GM23248 (cell line): ENCODE data around the gene CDK2.

ENCODE experiments used
- EZH2 ChIP-seq: fragments of 200-600 bp; sonication (generic); IDR thresholded peaks from 2 replicates; pipeline ENCODE4 v1.6.1; 2018; ENCODE audit warnings: antibody characterized with exemption, mild to moderate bottlenecking; ENCODE audit not compliant: insufficient read depth, poor library complexity, severe bottlenecking
- EZH2phosphoT487 ChIP-seq: fragments of 200-600 bp; sonication (generic); IDR thresholded peaks from 2 replicates; pipeline ENCODE4 v1.6.1; 2018; ENCODE audit warnings: antibody characterized with exemption, moderate library complexity, mild to moderate bottlenecking, low read depth; ENCODE audit not compliant: insufficient read depth

DNA sequence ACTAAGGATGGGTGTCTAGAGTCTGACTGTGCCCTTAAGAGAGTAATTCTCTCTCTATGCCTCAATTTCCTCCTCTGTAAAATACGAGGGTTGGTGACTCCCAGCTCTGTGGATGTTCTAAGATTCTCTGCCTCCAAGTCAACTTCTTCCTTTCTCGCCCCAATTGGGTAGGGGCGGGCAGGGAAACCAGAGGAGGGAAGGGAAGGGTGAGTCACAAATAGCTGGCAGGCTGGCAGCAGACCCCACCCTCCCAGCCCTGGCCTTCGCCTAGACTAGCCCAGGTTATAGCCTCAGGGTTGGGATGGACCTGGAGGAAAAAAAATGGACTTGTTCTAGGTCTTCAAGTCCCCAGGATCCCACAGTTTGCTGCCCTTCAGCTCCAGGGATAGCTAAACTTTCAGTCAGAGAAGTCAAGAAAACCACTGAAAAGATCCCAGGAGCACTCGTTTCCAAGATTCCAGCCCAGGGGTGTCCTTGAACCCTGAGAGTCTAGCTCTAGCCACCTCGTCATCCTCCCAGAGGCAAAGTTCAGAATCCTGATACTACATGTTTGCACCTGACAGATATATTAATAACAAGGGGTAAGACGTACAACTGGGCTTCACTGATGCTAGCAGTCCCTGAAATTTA, 33.3 kb upstream of the CDK2 start:
- no peak for TF ChIP-seq EZH2phosphoT487
- TF ChIP-seq EZH2, result no peak
